ENCODE measurements around the gene AHRR.
"Not testable (repeated sequence)": the region's sequence is repeated elsewhere in the genome, so short reads cannot be mapped to it uniquely, and the experiment has no call there.

Gene AHRR

DNA sequence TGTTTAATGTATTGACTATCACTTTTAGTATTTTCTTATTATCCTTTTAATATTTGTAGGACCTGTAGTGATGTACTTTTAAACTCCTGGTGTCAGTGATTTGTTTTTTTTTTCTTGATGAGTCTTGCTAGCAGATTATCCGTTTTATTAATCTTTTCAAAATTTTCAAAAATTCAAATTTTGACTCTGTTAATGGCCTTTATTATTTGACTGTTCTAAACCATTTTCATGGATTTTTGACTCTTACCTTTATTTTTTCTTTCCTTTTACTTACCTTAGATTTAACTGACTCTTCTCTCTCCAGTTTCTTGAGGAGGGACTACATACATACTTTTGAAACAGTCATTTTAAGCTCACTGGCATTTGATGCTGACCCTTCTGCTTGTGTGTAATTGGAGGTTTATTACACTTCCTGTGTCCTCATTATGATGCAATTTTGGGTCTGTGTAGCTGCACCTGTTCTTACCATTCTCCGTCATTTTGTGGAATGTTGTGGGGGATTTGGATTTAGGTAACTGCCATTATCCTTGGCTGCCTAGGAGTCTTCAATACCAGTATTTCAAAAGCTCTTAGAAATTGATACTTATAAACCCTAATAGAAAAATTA is 89.5 kb downstream of the AHRR start:
- ATAC-seq (ENCODE audit: low read depth) (no peak), DNase-seq (ENCODE audit: low spot score) (no peak)
- H3K4me3 ChIP-seq (ENCODE audit: severe bottlenecking), result no peak overlapping the region
- H3K36me3 ChIP-seq (ENCODE audit: low read depth), result no peaks in the 10 kb centered on the region
- peaks cover 24% of the 10 kb centered on the region for H3K4me1 ChIP-seq (ENCODE audit: insufficient read depth, poor library complexity, severe bottlenecking)
- H3K27me3 ChIP-seq (ENCODE audit: insufficient read depth, poor library complexity, severe bottlenecking), result no peaks in the 10 kb centered on the region
- no peak for TF ChIP-seq CTCF (IDR thresholded peaks at IDR 0.05; ENCODE audit: poor library complexity, severe bottlenecking)
- no peak overlapping the region for H3K27ac ChIP-seq (ENCODE audit: poor library complexity, severe bottlenecking)
- H3K9me3 ChIP-seq (ENCODE audit: severe bottlenecking), result no peaks in the 10 kb centered on the region

GRCh38 chr5:411728-412127 is 90.2 kb downstream of the AHRR start:
- peaks cover 24% of the 10 kb centered on the region for H3K4me1 ChIP-seq (ENCODE audit: insufficient read depth, poor library complexity, severe bottlenecking)
- ATAC-seq (ENCODE audit: low read depth), result no peak

DNA sequence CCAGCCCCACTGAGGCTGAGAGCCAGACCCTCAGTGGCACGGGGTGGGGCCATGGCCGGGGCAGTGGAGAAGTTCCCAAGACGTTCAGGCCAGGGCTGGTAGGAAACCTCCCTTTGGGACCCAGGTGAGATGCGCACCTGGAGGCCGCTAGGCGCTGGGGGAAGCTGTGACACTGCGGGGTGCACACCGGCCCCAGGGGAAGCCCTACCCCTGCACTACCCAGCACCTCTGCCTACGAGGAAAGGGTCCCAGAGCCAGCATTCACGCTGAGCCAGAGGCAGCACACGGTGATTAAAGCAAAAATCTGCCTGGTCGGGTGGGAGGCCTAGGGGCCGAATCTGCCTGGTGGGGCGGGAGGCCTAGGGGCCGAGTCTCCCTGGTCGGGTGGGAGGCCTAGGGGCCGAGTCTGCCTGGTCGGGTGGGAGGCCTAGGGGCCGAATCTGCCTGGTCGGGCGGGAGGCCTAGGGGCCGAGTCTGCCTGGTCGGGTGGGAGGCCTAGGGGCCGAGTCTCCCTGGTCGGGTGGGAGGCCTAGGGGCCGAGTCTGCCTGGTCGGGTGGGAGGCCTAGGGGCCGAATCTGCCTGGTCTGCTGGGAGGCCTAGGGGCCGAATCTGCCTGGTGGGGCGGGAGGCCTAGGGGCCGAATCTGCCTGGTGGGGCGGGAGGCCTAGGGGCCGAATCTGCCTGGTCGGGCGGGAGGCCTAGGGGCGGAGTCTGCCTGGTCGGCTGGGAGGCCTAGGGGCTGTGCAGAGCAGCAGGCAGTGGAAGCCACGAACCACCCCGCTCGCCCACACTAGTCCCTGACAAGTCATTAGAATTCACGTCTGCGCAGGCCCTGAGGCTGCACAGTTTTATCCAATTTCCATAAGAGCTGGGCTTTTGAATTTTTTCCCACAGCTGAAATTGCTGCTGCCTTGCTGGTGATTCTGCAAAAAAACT is 93.7 kb downstream of the AHRR start:
- not testable (repeated sequence) for ATAC-seq (ENCODE audit: low read depth); H3K4me3 ChIP-seq (ENCODE audit: severe bottlenecking); H3K27ac ChIP-seq (ENCODE audit: poor library complexity, severe bottlenecking); H3K36me3 ChIP-seq (ENCODE audit: low read depth); H3K9me3 ChIP-seq (ENCODE audit: severe bottlenecking); H3K27me3 ChIP-seq (ENCODE audit: insufficient read depth, poor library complexity, severe bottlenecking); H3K4me1 ChIP-seq (ENCODE audit: insufficient read depth, poor library complexity, severe bottlenecking)
- DNase-seq (ENCODE audit: low spot score), result peak; percentile 85

More at GRCh38 chr5:411728-412127, 90.2 kb downstream of the AHRR start:
- H3K9me3 ChIP-seq (ENCODE audit: severe bottlenecking), result no peaks in the 10 kb centered on the region
- no peaks in the 10 kb centered on the region for H3K36me3 ChIP-seq (ENCODE audit: low read depth)
- no peak overlapping the region for H3K4me3 ChIP-seq (ENCODE audit: severe bottlenecking)
- no peaks in the 10 kb centered on the region for H3K27me3 ChIP-seq (ENCODE audit: insufficient read depth, poor library complexity, severe bottlenecking)
- H3K27ac ChIP-seq (ENCODE audit: poor library complexity, severe bottlenecking), result no peak overlapping the region
- no peak for DNase-seq (ENCODE audit: low spot score)
- no peak for TF ChIP-seq CTCF (IDR thresholded peaks at IDR 0.05; ENCODE audit: poor library complexity, severe bottlenecking)

GRCh38 chr5:415928-416635 is 94.6 kb downstream of the AHRR start:
- H3K4me3 ChIP-seq (ENCODE audit: severe bottlenecking), result no peak overlapping the region
- no peaks in the 10 kb centered on the region for H3K36me3 ChIP-seq (ENCODE audit: low read depth)
- peak; percentile 6; the same call in 1 of the 3 replicates for ATAC-seq (ENCODE audit: low read depth)

More at GRCh38 chr5:415928-416635, 94.6 kb downstream of the AHRR start:
- DNase-seq (ENCODE audit: low spot score), result peak; percentile 64
- H3K27ac ChIP-seq (ENCODE audit: poor library complexity, severe bottlenecking), result no peak overlapping the region
- no peak for TF ChIP-seq CTCF (IDR thresholded peaks at IDR 0.05; ENCODE audit: poor library complexity, severe bottlenecking)
- H3K4me1 ChIP-seq (ENCODE audit: insufficient read depth, poor library complexity, severe bottlenecking), result peaks cover 7% of the 10 kb centered on the region
- no peaks in the 10 kb centered on the region for H3K9me3 ChIP-seq (ENCODE audit: severe bottlenecking)
- H3K27me3 ChIP-seq (ENCODE audit: insufficient read depth, poor library complexity, severe bottlenecking), result no peaks in the 10 kb centered on the region

Data from RWPE2 (cell line).